ENCODE measurements around the gene NCAPD3.

Gene NCAPD3

GRCh38 chr11:134228625-134229024, 4.9 kb upstream of the NCAPD3 start:
- DNase-seq (ENCODE audit: low read depth): no peak
- TF ChIP-seq POLR2A (IDR thresholded peaks at IDR 0.05; ENCODE audit: extremely low read depth, insufficient read length): no peak
- no peak for TF ChIP-seq MAX (IDR thresholded peaks at IDR 0.05; ENCODE audit: low read depth, low read length)
- TF ChIP-seq, protein P1, sequence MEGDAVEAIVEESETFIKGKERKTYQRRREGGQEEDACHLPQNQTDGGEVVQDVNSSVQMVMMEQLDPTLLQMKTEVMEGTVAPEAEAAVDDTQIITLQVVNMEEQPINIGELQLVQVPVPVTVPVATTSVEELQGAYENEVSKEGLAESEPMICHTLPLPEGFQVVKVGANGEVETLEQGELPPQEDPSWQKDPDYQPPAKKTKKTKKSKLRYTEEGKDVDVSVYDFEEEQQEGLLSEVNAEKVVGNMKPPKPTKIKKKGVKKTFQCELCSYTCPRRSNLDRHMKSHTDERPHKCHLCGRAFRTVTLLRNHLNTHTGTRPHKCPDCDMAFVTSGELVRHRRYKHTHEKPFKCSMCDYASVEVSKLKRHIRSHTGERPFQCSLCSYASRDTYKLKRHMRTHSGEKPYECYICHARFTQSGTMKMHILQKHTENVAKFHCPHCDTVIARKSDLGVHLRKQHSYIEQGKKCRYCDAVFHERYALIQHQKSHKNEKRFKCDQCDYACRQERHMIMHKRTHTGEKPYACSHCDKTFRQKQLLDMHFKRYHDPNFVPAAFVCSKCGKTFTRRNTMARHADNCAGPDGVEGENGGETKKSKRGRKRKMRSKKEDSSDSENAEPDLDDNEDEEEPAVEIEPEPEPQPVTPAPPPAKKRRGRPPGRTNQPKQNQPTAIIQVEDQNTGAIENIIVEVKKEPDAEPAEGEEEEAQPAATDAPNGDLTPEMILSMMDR (IDR thresholded peaks at IDR 0.05; ENCODE audit: low read depth, low read length): no peak
- no peak for TF ChIP-seq MYC (IDR thresholded peaks at IDR 0.05; ENCODE audit: low read depth, low read length)
- no peak overlapping the region for H3K4me3 ChIP-seq (ENCODE audit: low read depth, low read length)

GRCh38 chr11:134226806-134227325, 3.1 kb upstream of the NCAPD3 start:
- no peak for DNase-seq (ENCODE audit: low read depth)
- TF ChIP-seq, protein P1 (IDR thresholded peaks at IDR 0.05; ENCODE audit: low read depth, low read length): no peak
- no peak for TF ChIP-seq MYC (IDR thresholded peaks at IDR 0.05; ENCODE audit: low read depth, low read length)
- TF ChIP-seq POLR2A (IDR thresholded peaks at IDR 0.05; ENCODE audit: extremely low read depth, insufficient read length): no peak
- TF ChIP-seq MAX (IDR thresholded peaks at IDR 0.05; ENCODE audit: low read depth, low read length): no peak
- peak overlapping the region; percentile 17 for H3K4me3 ChIP-seq (ENCODE audit: low read depth, low read length)

- DNase-seq (ENCODE audit: low read depth): peak; percentile 88
- TF ChIP-seq MYC (IDR thresholded peaks at IDR 0.05; ENCODE audit: low read depth, low read length) (peak; percentile 80), POLR2A (IDR thresholded peaks at IDR 0.05; ENCODE audit: extremely low read depth, insufficient read length) (no peak), MAX (IDR thresholded peaks at IDR 0.05; ENCODE audit: low read depth, low read length) (peak; percentile 88)
- peak overlapping the region; percentile 83 for H3K4me3 ChIP-seq (ENCODE audit: low read depth, low read length)
Observed at GRCh38 chr11:134224710-134225664, 1.2 kb upstream of the NCAPD3 start.

DNA sequence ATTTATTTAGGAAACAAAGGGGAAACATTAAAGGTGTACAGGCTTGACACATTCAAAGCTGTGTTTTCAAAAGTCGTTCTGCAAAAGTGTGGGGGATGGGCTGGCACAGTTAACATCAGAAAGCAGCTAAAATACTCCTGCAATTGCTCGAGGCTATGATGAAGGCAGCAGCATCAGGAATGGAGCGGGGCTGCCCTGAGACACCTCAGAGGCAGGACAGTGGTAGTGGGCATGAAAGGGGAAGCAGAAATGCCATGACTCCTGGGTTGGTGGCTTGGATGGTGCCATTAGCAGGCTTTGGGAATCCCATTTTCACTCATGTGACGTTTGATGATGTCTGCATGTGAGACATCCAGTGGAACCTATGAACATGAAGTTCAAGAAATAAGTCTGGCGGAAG, 646 bp downstream of the NCAPD3 start:
- DNase-seq (ENCODE audit: low read depth): peak; percentile 46
- TF ChIP-seq MYC (IDR thresholded peaks at IDR 0.05; ENCODE audit: low read depth, low read length): no peak; the same call in 1 of the 2 replicates
- TF ChIP-seq, protein P1 (IDR thresholded peaks at IDR 0.05; ENCODE audit: low read depth, low read length): no peak
- TF ChIP-seq MAX (IDR thresholded peaks at IDR 0.05; ENCODE audit: low read depth, low read length): no peak
- no peak for TF ChIP-seq POLR2A (IDR thresholded peaks at IDR 0.05; ENCODE audit: extremely low read depth, insufficient read length)

DNA sequence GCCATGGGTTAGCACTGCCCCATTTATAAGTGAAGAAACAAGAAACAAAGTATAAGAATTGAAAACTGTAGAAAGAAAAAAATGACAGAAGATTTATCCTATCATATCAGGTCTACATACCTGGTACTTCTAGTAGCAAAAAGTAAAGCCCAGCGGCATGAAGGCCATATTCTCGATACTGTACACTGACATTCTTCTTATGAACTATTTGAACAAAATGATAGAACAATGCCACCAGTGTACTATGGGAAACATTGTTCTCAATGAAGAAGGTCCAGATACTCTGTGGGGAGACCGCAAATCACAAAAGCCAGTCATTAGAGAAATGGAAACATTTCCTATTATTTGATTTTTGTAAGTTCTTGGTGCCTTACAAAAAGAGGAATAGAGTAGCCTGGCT, 7.0 kb downstream of the NCAPD3 start:
- no peak for DNase-seq (ENCODE audit: low read depth)
- no peak overlapping the region for H3K4me3 ChIP-seq (ENCODE audit: low read depth, low read length)
- no peak for TF ChIP-seq MYC (IDR thresholded peaks at IDR 0.05; ENCODE audit: low read depth, low read length)

More for the DNA sequence above, 646 bp downstream of the NCAPD3 start:
- H3K4me3 ChIP-seq (ENCODE audit: low read depth, low read length): peak overlapping the region; percentile 77

- no peak overlapping the region for H3K4me3 ChIP-seq (ENCODE audit: low read depth, low read length)
- TF ChIP-seq POLR2A (IDR thresholded peaks at IDR 0.05; ENCODE audit: extremely low read depth, insufficient read length): no peak
- TF ChIP-seq MYC (IDR thresholded peaks at IDR 0.05; ENCODE audit: low read depth, low read length): no peak
- TF ChIP-seq, protein P1 (IDR thresholded peaks at IDR 0.05; ENCODE audit: low read depth, low read length): no peak
- no peak for TF ChIP-seq MAX (IDR thresholded peaks at IDR 0.05; ENCODE audit: low read depth, low read length)
- no peak for DNase-seq (ENCODE audit: low read depth)
Observed at GRCh38 chr11:134215836-134216235, 7.9 kb downstream of the NCAPD3 start.
